BE2C (cell line): ENCODE results near the gene BACH2.
"Not testable (repeated sequence)": the region's sequence is repeated elsewhere in the genome, so short reads cannot be mapped to it uniquely, and the experiment has no call there.

ENCODE experiments used
- DNase-seq: peaks from one replicate; pipeline ENCODE4 v3.0.0-alpha.2; 2020
- H3K27me3 ChIP-seq: fragments of 250-450 bp; sonication (Bioruptor Pico); 2 replicates; pipeline ENCODE4 v1.5.1; 2020; ENCODE audit warnings: mild to moderate bottlenecking
- H3K36me3 ChIP-seq: fragments of 250-450 bp; sonication (Bioruptor Pico); 2 replicates; pipeline ENCODE4 v1.5.1; 2020; ENCODE audit warnings: mild to moderate bottlenecking
- H3K4me1 ChIP-seq: fragments of 250-450 bp; sonication (Bioruptor Pico); 2 replicates; pipeline ENCODE4 v1.5.1; 2020
- H3K4me3 ChIP-seq: 2 replicates; pipeline ENCODE4 v1.5.1; 2011; ENCODE audit warnings: low read depth, low read length
- H3K9me3 ChIP-seq: fragments of 250-450 bp; sonication (Bioruptor Pico); 2 replicates; pipeline ENCODE4 v1.5.1; 2020
- CTCF ChIP-seq: IDR thresholded peaks from 2 replicates; pipeline ENCODE4 v1.5.1; 2012; ENCODE audit warnings: mild to moderate bottlenecking, low read depth, low read length

BACH2 gene

GRCh38 chr6:90286884-90287488 is 9.7 kb downstream of the BACH2 start:
- H3K4me1 ChIP-seq, result no peaks in the 10 kb centered on the region
- no peaks in the 10 kb centered on the region for H3K9me3 ChIP-seq
- peaks cover 29% of the 10 kb centered on the region for H3K27me3 ChIP-seq
- peak; percentile 94 for TF ChIP-seq CTCF
- DNase-seq, result peak; percentile 60
- no peaks in the 10 kb centered on the region for H3K36me3 ChIP-seq
- no peak overlapping the region for H3K4me3 ChIP-seq

GRCh38 chr6:90285611-90286381 is 10.8 kb downstream of the BACH2 start:
- H3K27me3 ChIP-seq, result peaks cover 21% of the 10 kb centered on the region
- no peak for TF ChIP-seq CTCF
- H3K36me3 ChIP-seq, result no peaks in the 10 kb centered on the region
- no peak overlapping the region for H3K4me3 ChIP-seq
- H3K9me3 ChIP-seq, result no peaks in the 10 kb centered on the region
- DNase-seq, result peak; percentile 28
- no peaks in the 10 kb centered on the region for H3K4me1 ChIP-seq

GRCh38 chr6:90285042-90285481 is 11.6 kb downstream of the BACH2 start:
- H3K9me3 ChIP-seq, result no peaks in the 10 kb centered on the region
- H3K4me1 ChIP-seq, result no peaks in the 10 kb centered on the region
- no peak overlapping the region for H3K4me3 ChIP-seq
- peaks cover 17% of the 10 kb centered on the region for H3K27me3 ChIP-seq
- no peak for TF ChIP-seq CTCF
- DNase-seq, result no peak
- no peaks in the 10 kb centered on the region for H3K36me3 ChIP-seq

- Histone ChIP-seq H3K4me3 (no peak overlapping the region), H3K36me3 (no peaks in the 10 kb centered on the region), H3K9me3 (no peaks in the 10 kb centered on the region), H3K4me1 (no peaks in the 10 kb centered on the region), H3K27me3 (peaks cover 17% of the 10 kb centered on the region)
- DNase-seq, result no peak
- TF ChIP-seq CTCF, result no peak
Observed at GRCh38 chr6:90284236-90285041, 12.2 kb downstream of the BACH2 start.

GRCh38 chr6:90282265-90282664 is 14.4 kb downstream of the BACH2 start:
- H3K36me3 ChIP-seq, H3K4me1 ChIP-seq, H3K4me3 ChIP-seq: not testable (repeated sequence)

GRCh38 chr6:90278129-90278528 is 18.5 kb downstream of the BACH2 start:
- Histone ChIP-seq H3K4me3 (no peak overlapping the region), H3K27me3 (peaks cover 47% of the 10 kb centered on the region), H3K36me3 (no peaks in the 10 kb centered on the region), H3K9me3 (no peaks in the 10 kb centered on the region), H3K4me1 (no peaks in the 10 kb centered on the region)
- DNase-seq, result no peak
- no peak for TF ChIP-seq CTCF

More at GRCh38 chr6:90282265-90282664, 14.4 kb downstream of the BACH2 start:
- not testable (repeated sequence) for DNase-seq, H3K9me3 ChIP-seq
- H3K27me3 ChIP-seq, result peaks cover 31% of the 10 kb centered on the region
